ENCODE measurements around the gene SBNO1.

The SBNO1 gene

DNA sequence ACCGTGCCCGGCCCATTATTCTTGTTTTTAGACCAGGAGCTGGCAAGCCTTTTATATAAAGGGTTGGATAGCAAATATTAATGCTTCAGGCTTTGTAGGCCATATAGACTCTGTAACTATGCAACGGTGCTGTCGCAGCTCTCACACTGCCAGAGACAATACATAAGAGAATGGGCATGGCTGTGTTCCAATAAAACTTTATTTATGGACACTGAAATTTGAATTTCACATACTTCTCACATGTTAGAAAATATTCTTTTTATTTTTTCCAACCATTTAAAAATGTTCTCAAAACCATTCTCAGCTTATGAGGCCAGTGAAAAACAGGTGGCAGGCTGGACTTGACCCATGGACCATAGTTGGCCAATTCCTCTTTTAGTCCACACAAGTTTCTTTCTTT, 80.0 kb downstream of the SBNO1 start:
- TF ChIP-seq ZNF791 (tag by site-specific recombination; IDR thresholded peaks at IDR 0.05) (no peak), ZNF211 (tag by site-specific recombination; IDR thresholded peaks at IDR 0.05; ENCODE audit: low read depth) (no peak), ZNF280C (tag by site-specific recombination; IDR thresholded peaks at IDR 0.05) (no peak), ZNF768 (tag by site-specific recombination; IDR thresholded peaks at IDR 0.05) (no peak), ZNF140 (tag by site-specific recombination; IDR thresholded peaks at IDR 0.05) (no peak)
- TF ChIP-seq, protein P1, sequence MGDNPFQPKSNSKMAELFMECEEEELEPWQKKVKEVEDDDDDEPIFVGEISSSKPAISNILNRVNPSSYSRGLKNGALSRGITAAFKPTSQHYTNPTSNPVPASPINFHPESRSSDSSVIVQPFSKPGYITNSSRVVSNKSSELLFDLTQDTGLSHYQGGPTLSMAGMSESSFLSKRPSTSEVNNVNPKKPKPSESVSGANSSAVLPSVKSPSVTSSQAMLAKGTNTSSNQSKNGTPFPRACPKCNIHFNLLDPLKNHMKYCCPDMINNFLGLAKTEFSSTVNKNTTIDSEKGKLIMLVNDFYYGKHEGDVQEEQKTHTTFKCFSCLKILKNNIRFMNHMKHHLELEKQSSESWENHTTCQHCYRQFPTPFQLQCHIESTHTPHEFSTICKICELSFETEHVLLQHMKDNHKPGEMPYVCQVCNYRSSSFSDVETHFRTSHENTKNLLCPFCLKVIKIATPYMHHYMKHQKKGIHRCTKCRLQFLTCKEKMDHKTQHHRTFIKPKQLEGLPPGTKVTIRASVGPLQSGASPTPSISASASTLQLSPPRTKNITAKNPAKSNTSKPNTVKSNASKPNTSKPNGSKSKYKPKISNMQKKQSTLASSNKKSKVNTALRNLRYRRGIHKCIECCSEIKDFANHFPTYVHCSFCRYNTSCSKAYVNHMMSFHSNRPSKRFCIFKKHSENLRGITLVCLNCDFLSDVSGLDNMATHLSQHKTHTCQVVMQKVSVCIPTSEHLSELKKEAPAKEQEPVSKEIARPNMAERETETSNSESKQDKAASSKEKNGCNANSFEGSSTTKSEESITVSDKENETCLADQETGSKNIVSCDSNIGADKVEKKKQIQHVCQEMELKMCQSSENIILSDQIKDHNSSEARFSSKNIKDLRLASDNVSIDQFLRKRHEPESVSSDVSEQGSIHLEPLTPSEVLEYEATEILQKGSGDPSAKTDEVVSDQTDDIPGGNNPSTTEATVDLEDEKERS (tag by site-specific recombination; IDR thresholded peaks at IDR 0.05) = no peak
- ChIA-PET CTCF (interaction anchor here (0.6 kb wide), 1 partner anchor 79 kb away, joined by 4 read pairs; no protein-coding TSS in a partner anchor), POLR2A (no interaction called here)
- peaks cover 0 to 8% of the 10 kb centered on the region in 2 experiments; a peak in 2 of 3 replicates for H3K36me3 ChIP-seq (ENCODE audit: control insufficient read depth in 2 of 2, insufficient read depth in 1 of 2, low read length in 2 of 2)
- no peak overlapping the region for H3K27ac ChIP-seq (ENCODE audit: extremely low read depth, low read depth, low read length)
- H3K9me3 ChIP-seq (ENCODE audit: control insufficient read depth, insufficient read depth, low read depth, low read length) = no peaks in the 10 kb centered on the region
- no peaks in the 10 kb centered on the region for H3K4me1 ChIP-seq (ENCODE audit: control insufficient read depth, insufficient read depth, low read length)
- no peak overlapping the region for H3K4me3 ChIP-seq (ENCODE audit: low read depth, low read length)

- H3K4me3 ChIP-seq (ENCODE audit: low read depth, low read length) = no peak overlapping the region
- CTCF ChIA-PET = no interaction called here
- POLR2A ChIA-PET = no interaction called here
- H3K9me3 ChIP-seq (ENCODE audit: control insufficient read depth, insufficient read depth, low read depth, low read length) = no peaks in the 10 kb centered on the region
- H3K36me3 ChIP-seq (ENCODE audit: control insufficient read depth in 2 of 2, insufficient read depth in 1 of 2, low read length in 2 of 2) = no peaks in the 10 kb centered on the region; a peak in 1 of 3 replicates
- H3K4me1 ChIP-seq (ENCODE audit: control insufficient read depth, insufficient read depth, low read length) = no peaks in the 10 kb centered on the region
- no peak overlapping the region for H3K27ac ChIP-seq (ENCODE audit: extremely low read depth, low read depth, low read length)
- no peak for TF ChIP-seq ZNF585B (tag by site-specific recombination; IDR thresholded peaks at IDR 0.05)
- TF ChIP-seq KLF9 (tag by site-specific recombination; IDR thresholded peaks at IDR 0.05; ENCODE audit: low read depth) = no peak
- TF ChIP-seq ZNF132 (tag by site-specific recombination; IDR thresholded peaks at IDR 0.05; ENCODE audit: borderline replicate concordance) = no peak
- no peak for TF ChIP-seq ZNF174 (tag by site-specific recombination; IDR thresholded peaks at IDR 0.05)
- TF ChIP-seq ZNF114 (tag by site-specific recombination; IDR thresholded peaks at IDR 0.05) = no peak
- no peak for TF ChIP-seq ZNF354C (tag by site-specific recombination; IDR thresholded peaks at IDR 0.05; ENCODE audit: borderline replicate concordance, low read depth)
- TF ChIP-seq, protein P2, sequence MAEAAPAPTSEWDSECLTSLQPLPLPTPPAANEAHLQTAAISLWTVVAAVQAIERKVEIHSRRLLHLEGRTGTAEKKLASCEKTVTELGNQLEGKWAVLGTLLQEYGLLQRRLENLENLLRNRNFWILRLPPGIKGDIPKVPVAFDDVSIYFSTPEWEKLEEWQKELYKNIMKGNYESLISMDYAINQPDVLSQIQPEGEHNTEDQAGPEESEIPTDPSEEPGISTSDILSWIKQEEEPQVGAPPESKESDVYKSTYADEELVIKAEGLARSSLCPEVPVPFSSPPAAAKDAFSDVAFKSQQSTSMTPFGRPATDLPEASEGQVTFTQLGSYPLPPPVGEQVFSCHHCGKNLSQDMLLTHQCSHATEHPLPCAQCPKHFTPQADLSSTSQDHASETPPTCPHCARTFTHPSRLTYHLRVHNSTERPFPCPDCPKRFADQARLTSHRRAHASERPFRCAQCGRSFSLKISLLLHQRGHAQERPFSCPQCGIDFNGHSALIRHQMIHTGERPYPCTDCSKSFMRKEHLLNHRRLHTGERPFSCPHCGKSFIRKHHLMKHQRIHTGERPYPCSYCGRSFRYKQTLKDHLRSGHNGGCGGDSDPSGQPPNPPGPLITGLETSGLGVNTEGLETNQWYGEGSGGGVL (tag by site-specific recombination; IDR thresholded peaks at IDR 0.05) = no peak
- no peak for TF ChIP-seq HOXA7 (CRISPR knock-in tag; IDR thresholded peaks at IDR 0.05; ENCODE audit: borderline replicate concordance)
- TF ChIP-seq, protein P3, sequence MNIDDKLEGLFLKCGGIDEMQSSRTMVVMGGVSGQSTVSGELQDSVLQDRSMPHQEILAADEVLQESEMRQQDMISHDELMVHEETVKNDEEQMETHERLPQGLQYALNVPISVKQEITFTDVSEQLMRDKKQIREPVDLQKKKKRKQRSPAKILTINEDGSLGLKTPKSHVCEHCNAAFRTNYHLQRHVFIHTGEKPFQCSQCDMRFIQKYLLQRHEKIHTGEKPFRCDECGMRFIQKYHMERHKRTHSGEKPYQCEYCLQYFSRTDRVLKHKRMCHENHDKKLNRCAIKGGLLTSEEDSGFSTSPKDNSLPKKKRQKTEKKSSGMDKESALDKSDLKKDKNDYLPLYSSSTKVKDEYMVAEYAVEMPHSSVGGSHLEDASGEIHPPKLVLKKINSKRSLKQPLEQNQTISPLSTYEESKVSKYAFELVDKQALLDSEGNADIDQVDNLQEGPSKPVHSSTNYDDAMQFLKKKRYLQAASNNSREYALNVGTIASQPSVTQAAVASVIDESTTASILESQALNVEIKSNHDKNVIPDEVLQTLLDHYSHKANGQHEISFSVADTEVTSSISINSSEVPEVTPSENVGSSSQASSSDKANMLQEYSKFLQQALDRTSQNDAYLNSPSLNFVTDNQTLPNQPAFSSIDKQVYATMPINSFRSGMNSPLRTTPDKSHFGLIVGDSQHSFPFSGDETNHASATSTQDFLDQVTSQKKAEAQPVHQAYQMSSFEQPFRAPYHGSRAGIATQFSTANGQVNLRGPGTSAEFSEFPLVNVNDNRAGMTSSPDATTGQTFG (tag by site-specific recombination; IDR thresholded peaks at IDR 0.05; ENCODE audit: borderline replicate concordance) = no peak
- TF ChIP-seq TCF7L2 (IDR thresholded peaks at IDR 0.05; ENCODE audit: borderline replicate concordance, low read depth, low read length) = no peak
- TF ChIP-seq PBX3 (CRISPR knock-in tag; IDR thresholded peaks at IDR 0.05) = no peak
- TF ChIP-seq PRDM1 (tag by site-specific recombination; IDR thresholded peaks at IDR 0.05) = no peak
- TF ChIP-seq TSHZ1 (tag by site-specific recombination; IDR thresholded peaks at IDR 0.05; ENCODE audit: borderline replicate concordance) = no peak
- TF ChIP-seq ZSCAN30 (tag by site-specific recombination; IDR thresholded peaks at IDR 0.05) = no peak
- TF ChIP-seq MEIS1 (CRISPR knock-in tag; IDR thresholded peaks at IDR 0.05; ENCODE audit: borderline replicate concordance) = no peak
These were observed 81.2 kb downstream of the SBNO1 start for GRCh38 chr12:123283461-123283860.

All from HEK293 (cell line).